ENCODE results near the gene DAND5.

GRCh38 chr19:12970070-12970820, 869 bp downstream of the DAND5 start:
- TF ChIP-seq, protein P1, sequence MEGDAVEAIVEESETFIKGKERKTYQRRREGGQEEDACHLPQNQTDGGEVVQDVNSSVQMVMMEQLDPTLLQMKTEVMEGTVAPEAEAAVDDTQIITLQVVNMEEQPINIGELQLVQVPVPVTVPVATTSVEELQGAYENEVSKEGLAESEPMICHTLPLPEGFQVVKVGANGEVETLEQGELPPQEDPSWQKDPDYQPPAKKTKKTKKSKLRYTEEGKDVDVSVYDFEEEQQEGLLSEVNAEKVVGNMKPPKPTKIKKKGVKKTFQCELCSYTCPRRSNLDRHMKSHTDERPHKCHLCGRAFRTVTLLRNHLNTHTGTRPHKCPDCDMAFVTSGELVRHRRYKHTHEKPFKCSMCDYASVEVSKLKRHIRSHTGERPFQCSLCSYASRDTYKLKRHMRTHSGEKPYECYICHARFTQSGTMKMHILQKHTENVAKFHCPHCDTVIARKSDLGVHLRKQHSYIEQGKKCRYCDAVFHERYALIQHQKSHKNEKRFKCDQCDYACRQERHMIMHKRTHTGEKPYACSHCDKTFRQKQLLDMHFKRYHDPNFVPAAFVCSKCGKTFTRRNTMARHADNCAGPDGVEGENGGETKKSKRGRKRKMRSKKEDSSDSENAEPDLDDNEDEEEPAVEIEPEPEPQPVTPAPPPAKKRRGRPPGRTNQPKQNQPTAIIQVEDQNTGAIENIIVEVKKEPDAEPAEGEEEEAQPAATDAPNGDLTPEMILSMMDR (conservative IDR thresholded peaks at IDR 0.05; ENCODE audit: low read depth, low read length): no peak
- TF ChIP-seq EZH2 (IDR thresholded peaks at IDR 0.05; ENCODE audit: borderline replicate concordance, low read depth, low read length, poor library complexity, severe bottlenecking): no peak

Data from A673 (cell line).